ENCODE measurements around the gene IGFN1. TPM values are rescaled to one million over a fixed set of nuclear protein-coding genes. Genes with fewer than 3 reads are reported as not detected.

Gene IGFN1
- total RNA-seq, 2 experiments from 2014 or later, result not detected

GRCh38 chr1:201275253-201275666 lies 84.6 kb downstream of the IGFN1 start:
- H3K4me1 Mint-ChIP-seq, result no peaks in the 10 kb centered on the region
- POLR2A ChIA-PET, result no interaction called here

DNA sequence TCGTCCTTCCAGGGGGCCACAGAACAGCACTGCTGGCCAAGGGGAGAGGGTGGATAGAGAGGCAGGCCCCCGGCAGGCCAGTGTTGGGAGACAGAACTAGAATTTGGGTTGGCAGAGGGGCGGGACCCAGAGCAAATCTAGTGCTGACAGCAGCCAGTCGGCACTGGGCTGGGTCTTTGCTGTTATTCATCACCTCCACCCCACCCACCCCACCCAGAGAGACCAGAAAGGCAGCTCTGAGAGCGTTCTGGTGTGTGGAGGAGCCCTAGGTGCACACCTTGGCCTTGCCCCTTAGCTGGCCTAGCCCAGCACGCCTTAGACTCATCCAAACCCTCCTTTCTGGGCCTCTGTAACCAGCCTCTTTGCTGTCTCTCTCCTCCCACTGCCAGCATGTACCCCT lies 86.3 kb downstream of the IGFN1 start:
- Mint-ChIP-seq H3K36me3 (ENCODE audit: low read depth) (no peaks in the 10 kb centered on the region), H3K9me3 (no peaks in the 10 kb centered on the region), H3K4me3 (no peak overlapping the region), H3K27me3 (peaks cover 15% of the 10 kb centered on the region), H3K27ac (no peak overlapping the region), H3K4me1 (no peaks in the 10 kb centered on the region)
- DNase-seq, result no peak
- POLR2A ChIA-PET, result no interaction called here
- CTCF ChIA-PET, result no interaction called here

More at GRCh38 chr1:201275253-201275666, 84.6 kb downstream of the IGFN1 start:
- Mint-ChIP-seq H3K36me3 (ENCODE audit: low read depth) (no peaks in the 10 kb centered on the region), H3K27ac (no peak overlapping the region), H3K27me3 (peaks cover 10% of the 10 kb centered on the region), H3K9me3 (no peaks in the 10 kb centered on the region), H3K4me3 (no peak overlapping the region)
- CTCF ChIA-PET, result no interaction called here
- DNase-seq, result no peak

DNA sequence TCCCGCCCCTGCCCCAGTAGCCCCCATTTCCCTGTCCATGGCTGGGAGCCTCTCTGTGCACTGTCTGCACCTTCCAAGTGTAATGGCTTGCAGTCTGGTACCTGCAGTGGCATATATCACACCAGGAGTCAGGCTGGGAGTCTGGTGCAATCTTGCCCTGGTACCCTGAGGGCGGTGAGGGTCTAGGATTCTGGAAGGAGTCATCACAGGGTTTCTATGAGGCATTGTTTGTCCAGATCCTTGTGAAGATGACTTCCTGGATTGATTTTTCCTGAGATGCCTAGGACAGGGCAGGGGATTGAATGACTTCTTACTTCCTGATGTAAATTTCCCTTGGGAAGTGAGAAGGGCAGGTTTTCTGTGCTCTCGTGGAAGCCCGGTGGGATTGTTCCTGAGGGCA lies 86.8 kb downstream of the IGFN1 start:
- Mint-ChIP-seq H3K27ac (no peak overlapping the region), H3K4me3 (no peak overlapping the region), H3K36me3 (ENCODE audit: low read depth) (no peaks in the 10 kb centered on the region), H3K9me3 (no peaks in the 10 kb centered on the region), H3K4me1 (no peaks in the 10 kb centered on the region), H3K27me3 (peaks cover 20% of the 10 kb centered on the region)
- ChIA-PET POLR2A (no interaction called here), CTCF (no interaction called here)
- DNase-seq, result no peak

Other genes with a start within 250 kb of the IGFN1 start
- gene KIF21B, start 167.1 kb upstream of the IGFN1 start, total RNA-seq, result 100 to 1,000 TPM; 175 to 180 TPM
- gene CACNA1S, start 78.4 kb upstream of the IGFN1 start, total RNA-seq, result not detected
- not detected for gene ASCL5, start 63.6 kb upstream of the IGFN1 start, total RNA-seq
- 10 to 100 TPM; 16.8 to 19.8 TPM for gene TMEM9, start 36.4 kb upstream of the IGFN1 start, total RNA-seq
- not detected for gene PKP1, start 92.7 kb downstream of the IGFN1 start, total RNA-seq
- not detected for gene TNNT2, start 186.9 kb downstream of the IGFN1 start, total RNA-seq
- not detected for gene LAD1, start 208.5 kb downstream of the IGFN1 start, total RNA-seq
- gene TNNI1, start 230.9 kb downstream of the IGFN1 start, total RNA-seq, result not detected